ENCODE results near the gene SCCPDH. TPM values are rescaled to one million over a fixed set of nuclear protein-coding genes. Genes with fewer than 3 reads are reported as not detected.
A peak's percentile ranks its signal among the peaks of the same experiment; 100 is the strongest.
"Not testable (repeated sequence)": the region's sequence is repeated elsewhere in the genome, so short reads cannot be mapped to it uniquely, and the experiment has no call there.

The SCCPDH gene
- total RNA-seq, 1 donor from 2014 or later = 19.5 TPM

- H3K27ac Mint-ChIP-seq (ENCODE audit: unreplicated experiment) = no peak overlapping the region
- H3K4me3 Mint-ChIP-seq (ENCODE audit: unreplicated experiment) = peak overlapping the region; percentile 56
- peaks cover 8% of the 10 kb centered on the region for H3K4me1 Mint-ChIP-seq (ENCODE audit: unreplicated experiment)
- H3K27me3 Mint-ChIP-seq (ENCODE audit: unreplicated experiment) = peaks cover 2% of the 10 kb centered on the region
- DNase-seq (ENCODE audit: low spot score) = no peak
- peaks cover 57% of the 10 kb centered on the region for H3K36me3 Mint-ChIP-seq (ENCODE audit: low read depth, unreplicated experiment)
- TF ChIP-seq, protein P1, sequence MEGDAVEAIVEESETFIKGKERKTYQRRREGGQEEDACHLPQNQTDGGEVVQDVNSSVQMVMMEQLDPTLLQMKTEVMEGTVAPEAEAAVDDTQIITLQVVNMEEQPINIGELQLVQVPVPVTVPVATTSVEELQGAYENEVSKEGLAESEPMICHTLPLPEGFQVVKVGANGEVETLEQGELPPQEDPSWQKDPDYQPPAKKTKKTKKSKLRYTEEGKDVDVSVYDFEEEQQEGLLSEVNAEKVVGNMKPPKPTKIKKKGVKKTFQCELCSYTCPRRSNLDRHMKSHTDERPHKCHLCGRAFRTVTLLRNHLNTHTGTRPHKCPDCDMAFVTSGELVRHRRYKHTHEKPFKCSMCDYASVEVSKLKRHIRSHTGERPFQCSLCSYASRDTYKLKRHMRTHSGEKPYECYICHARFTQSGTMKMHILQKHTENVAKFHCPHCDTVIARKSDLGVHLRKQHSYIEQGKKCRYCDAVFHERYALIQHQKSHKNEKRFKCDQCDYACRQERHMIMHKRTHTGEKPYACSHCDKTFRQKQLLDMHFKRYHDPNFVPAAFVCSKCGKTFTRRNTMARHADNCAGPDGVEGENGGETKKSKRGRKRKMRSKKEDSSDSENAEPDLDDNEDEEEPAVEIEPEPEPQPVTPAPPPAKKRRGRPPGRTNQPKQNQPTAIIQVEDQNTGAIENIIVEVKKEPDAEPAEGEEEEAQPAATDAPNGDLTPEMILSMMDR (IDR thresholded peaks at IDR 0.05; ENCODE audit: unreplicated experiment) = no peak
- H3K9me3 Mint-ChIP-seq (ENCODE audit: unreplicated experiment) = peaks cover 12% of the 10 kb centered on the region
Observed at GRCh38 chr1:246727594-246727993, 3.4 kb downstream of the SCCPDH start.

DNA sequence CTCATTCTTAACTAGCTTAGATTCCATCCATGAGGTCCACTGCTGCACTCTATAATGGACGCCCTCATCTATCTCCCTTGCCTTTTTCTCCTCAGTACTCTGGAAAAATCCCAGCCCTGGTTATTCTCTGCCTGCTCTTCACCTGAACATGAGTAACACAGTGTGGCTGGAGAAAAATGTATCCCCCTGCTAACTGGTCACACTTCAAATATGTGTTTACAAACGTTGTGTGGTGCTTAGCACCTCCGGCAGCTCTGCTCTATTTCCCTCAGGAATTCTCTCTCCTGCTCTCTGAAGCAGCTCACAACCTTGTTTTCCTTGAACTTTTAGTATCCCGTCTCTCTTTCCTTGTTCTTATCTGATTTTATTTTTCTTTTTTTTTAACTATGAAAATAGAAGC is 4.1 kb downstream of the SCCPDH start:
- Mint-ChIP-seq H3K9me3 (ENCODE audit: unreplicated experiment) (peaks cover 12% of the 10 kb centered on the region), H3K4me3 (ENCODE audit: unreplicated experiment) (peak overlapping the region; percentile 74), H3K27me3 (ENCODE audit: unreplicated experiment) (peaks cover 2% of the 10 kb centered on the region), H3K27ac (ENCODE audit: unreplicated experiment) (no peak overlapping the region), H3K36me3 (ENCODE audit: low read depth, unreplicated experiment) (peaks cover 58% of the 10 kb centered on the region), H3K4me1 (ENCODE audit: unreplicated experiment) (peaks cover 8% of the 10 kb centered on the region)
- no peak for DNase-seq (ENCODE audit: low spot score)
- TF ChIP-seq, protein P1 (IDR thresholded peaks at IDR 0.05; ENCODE audit: unreplicated experiment) = no peak

DNA sequence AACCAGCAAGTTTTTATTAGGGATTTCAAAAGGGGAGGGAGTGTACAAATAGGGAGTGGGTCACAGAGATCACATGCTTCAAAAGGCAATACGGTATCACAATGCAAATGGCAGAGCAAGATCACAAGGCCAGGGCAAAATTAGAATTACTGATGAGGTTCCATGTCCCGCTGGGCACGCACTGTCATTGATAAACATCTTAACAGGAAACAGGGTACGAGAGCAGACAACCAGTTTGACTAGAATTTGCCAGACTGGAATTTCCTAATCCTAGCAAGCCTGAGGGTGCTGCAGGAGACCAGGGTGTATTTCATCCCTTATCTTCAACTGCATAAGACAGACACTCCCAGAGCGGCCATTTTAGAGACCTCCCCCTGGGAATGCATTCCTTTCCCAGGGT is 4.8 kb downstream of the SCCPDH start:
- not testable (repeated sequence) for H3K27me3 Mint-ChIP-seq (ENCODE audit: unreplicated experiment); H3K27ac Mint-ChIP-seq (ENCODE audit: unreplicated experiment); DNase-seq (ENCODE audit: low spot score); H3K4me1 Mint-ChIP-seq (ENCODE audit: unreplicated experiment)
- H3K9me3 Mint-ChIP-seq (ENCODE audit: unreplicated experiment) = peaks cover 12% of the 10 kb centered on the region
- peak overlapping the region; percentile 74 for H3K4me3 Mint-ChIP-seq (ENCODE audit: unreplicated experiment)
- peaks cover 64% of the 10 kb centered on the region for H3K36me3 Mint-ChIP-seq (ENCODE audit: low read depth, unreplicated experiment)

DNA sequence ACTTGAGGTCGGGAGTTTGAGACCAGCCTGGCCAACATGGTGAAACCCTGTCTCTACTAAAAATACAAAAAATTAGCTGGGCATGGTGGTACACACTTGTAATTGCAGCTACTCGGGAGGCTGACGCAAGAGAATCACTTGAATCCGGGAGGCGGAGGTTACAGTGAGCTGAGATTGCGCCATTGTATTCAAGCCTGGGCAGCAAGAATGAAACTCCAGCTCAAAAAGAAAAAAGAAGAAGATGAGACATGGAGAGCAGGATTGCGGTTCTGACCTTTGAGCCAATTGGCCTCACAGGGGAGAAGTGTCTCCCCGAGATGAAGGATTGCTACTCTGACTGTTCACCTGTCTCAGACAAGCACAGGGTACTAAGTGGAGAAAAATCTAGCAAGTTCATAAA is 6.6 kb downstream of the SCCPDH start:
- Mint-ChIP-seq H3K36me3 (ENCODE audit: low read depth, unreplicated experiment) (peaks cover 67% of the 10 kb centered on the region), H3K27ac (ENCODE audit: unreplicated experiment) (no peak overlapping the region)

GRCh38 chr1:246731873-246732272 is 7.7 kb downstream of the SCCPDH start:
- H3K4me1 Mint-ChIP-seq (ENCODE audit: unreplicated experiment); H3K4me3 Mint-ChIP-seq (ENCODE audit: unreplicated experiment); H3K27me3 Mint-ChIP-seq (ENCODE audit: unreplicated experiment); H3K27ac Mint-ChIP-seq (ENCODE audit: unreplicated experiment); DNase-seq (ENCODE audit: low spot score): not testable (repeated sequence)
- Mint-ChIP-seq H3K36me3 (ENCODE audit: low read depth, unreplicated experiment) (peaks cover 67% of the 10 kb centered on the region), H3K9me3 (ENCODE audit: unreplicated experiment) (peaks cover 12% of the 10 kb centered on the region)

More for the DNA sequence above, 6.6 kb downstream of the SCCPDH start:
- DNase-seq (ENCODE audit: low spot score) = no peak
- peaks cover 9% of the 10 kb centered on the region for H3K4me1 Mint-ChIP-seq (ENCODE audit: unreplicated experiment)
- peaks cover 12% of the 10 kb centered on the region for H3K9me3 Mint-ChIP-seq (ENCODE audit: unreplicated experiment)
- no peaks in the 10 kb centered on the region for H3K27me3 Mint-ChIP-seq (ENCODE audit: unreplicated experiment)
- peak overlapping the region; percentile 29 for H3K4me3 Mint-ChIP-seq (ENCODE audit: unreplicated experiment)
- TF ChIP-seq, protein P1 (IDR thresholded peaks at IDR 0.05; ENCODE audit: unreplicated experiment) = no peak

- H3K9me3 Mint-ChIP-seq (ENCODE audit: unreplicated experiment) = peaks cover 5% of the 10 kb centered on the region
Observed at GRCh38 chr1:246733704-246734103, 9.5 kb downstream of the SCCPDH start.

More at GRCh38 chr1:246733704-246734103, 9.5 kb downstream of the SCCPDH start:
- peaks cover 55% of the 10 kb centered on the region for H3K36me3 Mint-ChIP-seq (ENCODE audit: low read depth, unreplicated experiment)
- TF ChIP-seq, protein P1 (IDR thresholded peaks at IDR 0.05; ENCODE audit: unreplicated experiment) = no peak
- H3K27ac Mint-ChIP-seq (ENCODE audit: unreplicated experiment) = no peak overlapping the region
- H3K27me3 Mint-ChIP-seq (ENCODE audit: unreplicated experiment) = no peaks in the 10 kb centered on the region
- peaks cover 9% of the 10 kb centered on the region for H3K4me1 Mint-ChIP-seq (ENCODE audit: unreplicated experiment)
- no peak for DNase-seq (ENCODE audit: low spot score)
- H3K4me3 Mint-ChIP-seq (ENCODE audit: unreplicated experiment) = no peak overlapping the region

All from endothelial cell (in vitro differentiated cells).